Epithelial cell of prostate (primary cell): ENCODE results near the gene EIF3A.
A peak's percentile ranks its signal among the peaks of the same experiment; 100 is the strongest.

Experiments used
- DNase-seq: peaks from one replicate; pipeline ENCODE4 v3.0.0-alpha.2; 2011; ENCODE audit warnings: low read depth, low spot score
- H3K27ac ChIP-seq: fragments of 450-650 bp; 2 replicates; pipeline ENCODE4 v1.5.1; 2017; ENCODE audit warnings: mild to moderate bottlenecking

EIF3A gene

DNA sequence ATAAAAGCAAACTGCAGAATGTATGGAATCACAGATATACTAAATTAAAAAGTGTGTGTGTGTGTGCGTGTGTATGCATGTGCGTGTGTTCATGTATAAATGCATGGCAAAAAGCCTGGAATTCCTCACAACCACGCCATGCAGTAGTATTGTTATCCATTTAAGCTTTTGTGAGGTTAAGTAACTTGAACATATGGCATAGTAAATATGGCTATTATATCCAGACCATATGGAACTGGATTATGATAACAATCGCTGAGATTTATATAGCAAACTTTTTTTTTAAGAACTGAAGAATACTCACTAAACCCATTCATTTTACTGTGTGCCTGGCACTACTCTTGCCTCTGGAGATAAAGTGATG lies 73.4 kb downstream of the EIF3A start:
- H3K27ac ChIP-seq, result no peak overlapping the region
- DNase-seq, result no peak

GRCh38 chr10:119006451-119007210 lies 74.0 kb downstream of the EIF3A start:
- H3K27ac ChIP-seq, result peak overlapping the region; percentile 27
- peak; percentile 92 for DNase-seq

DNA sequence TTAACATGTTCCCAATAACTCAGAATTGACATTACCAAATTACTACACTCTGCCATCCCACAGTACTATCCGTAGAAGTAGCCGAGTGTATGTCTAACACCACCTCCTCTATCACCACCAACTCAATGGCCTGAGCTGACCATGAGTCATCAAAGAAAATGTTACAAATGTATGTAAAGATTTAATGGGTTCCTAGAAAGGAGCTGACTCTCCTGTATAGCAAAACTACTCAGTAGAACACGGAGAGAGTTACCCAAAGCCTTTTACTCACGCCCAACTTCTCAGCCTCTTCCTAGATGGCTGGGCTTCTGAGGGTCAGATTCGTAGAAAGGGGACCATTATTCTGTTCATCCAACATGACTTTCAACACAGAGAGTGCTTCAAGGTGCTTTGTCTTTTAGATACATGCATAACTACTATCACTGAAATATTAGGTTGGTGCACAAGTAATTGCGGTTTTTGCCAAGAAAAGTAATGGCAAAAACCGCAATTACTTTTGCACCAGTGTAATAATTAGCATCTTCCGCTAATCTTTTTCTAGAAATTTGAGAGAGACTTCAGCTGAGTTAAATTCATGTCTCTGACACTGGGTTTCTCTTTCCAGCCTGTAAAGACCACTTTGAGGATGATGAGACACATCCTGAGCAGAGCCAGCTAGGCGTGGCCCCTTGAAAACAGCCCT lies 75.1 kb downstream of the EIF3A start:
- no peak for DNase-seq

GRCh38 chr10:119003572-119004289 lies 76.9 kb downstream of the EIF3A start:
- no peak for DNase-seq
- no peak overlapping the region for H3K27ac ChIP-seq

More for the DNA sequence above, 75.1 kb downstream of the EIF3A start:
- no peak overlapping the region for H3K27ac ChIP-seq

- DNase-seq, result no peak
- no peak overlapping the region for H3K27ac ChIP-seq
These were observed 78.7 kb downstream of the EIF3A start for GRCh38 chr10:119001717-119002500.

- no peak overlapping the region for H3K27ac ChIP-seq
- DNase-seq, result no peak
These were observed 82.4 kb downstream of the EIF3A start for GRCh38 chr10:118998183-118998582.

DNA sequence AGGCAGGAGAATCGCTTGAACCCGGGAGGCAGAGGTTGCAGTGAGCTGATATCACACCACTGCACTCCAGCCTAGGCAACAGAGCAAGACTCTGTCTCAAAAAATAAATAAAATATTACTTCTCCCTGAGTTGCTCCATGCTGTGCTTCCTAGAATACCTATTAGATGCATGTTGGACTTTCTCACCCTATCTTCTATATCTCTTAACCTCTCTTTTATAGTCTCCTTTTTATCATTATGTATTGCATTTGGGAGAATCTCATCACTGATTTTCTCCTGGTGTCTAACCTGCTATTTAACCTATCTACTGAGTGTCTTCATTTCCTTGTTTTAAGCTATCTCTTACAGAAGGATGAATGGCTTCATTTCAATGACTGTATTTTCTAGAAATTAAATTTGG lies 83.2 kb downstream of the EIF3A start:
- no peak overlapping the region for H3K27ac ChIP-seq
- DNase-seq, result no peak

DNA sequence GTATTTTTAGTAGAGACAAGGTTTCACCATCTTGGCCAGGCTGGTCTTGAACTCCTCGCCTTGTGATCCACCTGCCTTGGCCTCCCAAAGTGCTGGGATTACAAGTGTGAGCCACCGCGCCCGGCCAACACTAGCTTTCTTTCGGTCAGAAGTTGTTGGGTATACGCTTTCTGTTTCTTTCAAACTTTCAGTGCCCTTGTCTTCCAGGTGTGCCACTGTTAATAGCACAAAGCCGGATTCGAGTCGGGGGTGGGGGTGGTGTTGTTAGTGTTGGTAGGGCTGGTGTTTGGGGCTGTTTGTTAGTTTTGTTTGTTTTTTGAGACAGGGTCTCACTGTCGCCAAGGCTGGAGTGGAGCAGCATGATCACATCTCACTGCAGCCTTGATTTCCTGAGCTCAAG lies 84.9 kb downstream of the EIF3A start:
- no peak overlapping the region for H3K27ac ChIP-seq
- DNase-seq, result no peak

DNA sequence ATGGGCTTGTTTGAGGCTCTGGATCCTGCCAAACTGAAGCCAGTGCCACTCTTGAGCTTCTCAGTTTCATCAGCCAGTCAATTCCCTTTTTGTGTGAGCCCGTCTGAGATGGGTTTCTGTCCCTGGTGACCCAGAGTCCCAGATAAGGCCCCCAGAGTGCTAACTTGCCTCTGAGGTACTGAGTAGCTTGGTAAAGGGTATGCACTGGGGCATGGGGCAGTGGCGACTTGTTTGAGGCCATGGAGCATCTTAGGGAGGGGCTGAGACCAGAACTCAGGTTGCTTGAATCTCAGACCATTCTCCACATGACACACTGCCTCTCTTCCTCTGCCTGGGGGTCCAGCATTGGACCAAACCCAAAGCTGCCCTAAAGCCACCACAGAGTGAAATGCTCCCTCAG lies 86.3 kb downstream of the EIF3A start:
- no peak for DNase-seq
- H3K27ac ChIP-seq, result no peak overlapping the region

DNA sequence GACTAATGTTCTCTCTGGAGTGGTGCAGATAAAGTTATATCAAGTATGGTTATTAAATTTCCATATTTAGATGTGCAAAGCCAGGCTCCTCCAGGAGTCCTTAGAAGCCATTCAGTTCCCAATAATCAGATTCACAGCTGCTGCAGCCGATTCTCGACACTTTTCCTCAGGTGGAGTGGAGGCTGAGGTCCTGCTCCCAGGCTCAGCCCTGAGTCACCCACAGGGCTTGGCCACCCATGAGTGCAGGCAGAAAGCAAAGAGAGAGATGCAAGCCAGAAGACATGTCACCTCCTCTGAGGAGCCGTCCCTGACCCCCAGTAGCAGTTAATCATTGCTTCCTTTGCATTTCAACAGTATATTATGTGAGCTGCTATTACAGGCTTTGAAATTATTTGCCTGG lies 87.4 kb downstream of the EIF3A start:
- no peak overlapping the region for H3K27ac ChIP-seq
- no peak for DNase-seq

- H3K27ac ChIP-seq, result no peak overlapping the region
- DNase-seq, result no peak
These were observed 88.1 kb downstream of the EIF3A start for GRCh38 chr10:118992496-118992895.

DNA sequence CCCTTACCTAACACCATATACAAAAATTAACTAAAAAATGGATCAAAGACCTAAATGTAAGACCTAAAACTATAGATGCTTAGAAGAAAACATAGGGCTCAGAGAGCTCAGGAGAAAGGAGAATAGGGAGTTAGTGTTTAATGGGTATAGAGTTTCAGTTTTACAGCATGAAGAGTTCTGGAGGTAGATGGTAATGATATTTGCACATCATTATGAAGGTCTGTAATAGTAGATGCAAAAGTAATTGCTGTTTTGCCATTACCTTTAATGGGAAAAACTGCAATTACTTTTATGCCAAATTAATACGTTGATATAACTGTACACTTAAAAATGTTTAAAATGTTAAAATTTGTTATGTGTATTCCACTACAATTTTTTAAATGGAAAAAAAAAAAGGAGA lies 90.3 kb downstream of the EIF3A start:
- no peak for DNase-seq
- no peak overlapping the region for H3K27ac ChIP-seq

DNA sequence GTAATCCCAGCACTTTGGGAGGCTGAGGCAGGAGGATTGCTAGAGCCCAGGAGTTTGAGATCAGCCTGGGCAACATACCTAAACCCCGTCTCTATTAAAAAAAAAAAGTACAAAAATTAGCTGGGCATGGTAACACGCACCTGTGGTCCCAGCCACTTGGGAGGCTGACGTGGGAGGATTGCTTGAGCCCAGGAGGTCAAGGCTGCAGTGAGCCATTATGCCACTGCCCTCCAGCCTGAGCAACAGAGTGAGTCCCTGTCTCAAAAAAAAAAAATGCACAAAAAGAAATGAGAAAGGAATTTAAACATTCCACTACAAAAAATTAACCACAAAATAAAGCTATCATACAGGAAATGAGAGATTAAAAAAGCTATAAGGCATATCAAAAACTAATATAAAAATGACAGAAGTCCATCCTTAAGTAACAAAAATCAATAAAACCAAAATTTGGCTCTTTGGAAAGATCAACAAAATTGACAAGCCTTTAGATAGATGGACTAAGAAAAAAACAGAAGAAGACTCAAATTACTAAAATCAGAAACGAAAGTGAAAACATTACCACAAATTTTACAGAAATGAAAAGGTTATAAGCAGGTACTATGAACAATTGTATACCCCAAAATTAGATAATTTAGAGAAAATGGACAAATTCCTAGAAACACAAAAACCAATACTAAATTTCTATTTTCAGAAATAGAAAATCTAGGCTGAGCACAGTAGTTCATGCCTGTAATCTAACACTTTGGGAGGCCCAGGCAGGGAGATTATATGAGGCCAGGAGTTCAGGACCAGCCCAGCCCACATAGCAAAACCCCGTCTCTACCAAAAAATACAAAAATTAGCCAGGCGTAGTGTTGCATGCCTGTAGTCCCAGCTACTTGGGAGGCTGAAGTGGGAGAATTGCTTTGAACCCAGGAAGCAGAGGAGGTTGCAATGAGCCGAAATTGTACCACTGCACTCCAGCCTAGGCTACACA lies 93.5 kb downstream of the EIF3A start:
- DNase-seq, result no peak
- no peak overlapping the region for H3K27ac ChIP-seq

- no peak for DNase-seq
- H3K27ac ChIP-seq, result no peak overlapping the region
These were observed 95.0 kb downstream of the EIF3A start for GRCh38 chr10:118985576-118985975.
